Stimulated activated CD4-positive, alpha-beta T cell treated with anti-CD3 and anti-CD28 coated beads, TNF-alpha, amount 100 ng/mL, for 48 hours (primary cell): ENCODE results near the gene INMT.

Experiments
- DNase-seq, 3 donors: peaks; one replicate each; pipeline ENCODE4 v3.0.0-alpha.2; 2020; ENCODE audit warnings: low read depth in 3 of 3

INMT gene

GRCh38 chr7:30780941-30781340 is 29.0 kb downstream of the INMT start:
- DNase-seq, result no peak

DNA sequence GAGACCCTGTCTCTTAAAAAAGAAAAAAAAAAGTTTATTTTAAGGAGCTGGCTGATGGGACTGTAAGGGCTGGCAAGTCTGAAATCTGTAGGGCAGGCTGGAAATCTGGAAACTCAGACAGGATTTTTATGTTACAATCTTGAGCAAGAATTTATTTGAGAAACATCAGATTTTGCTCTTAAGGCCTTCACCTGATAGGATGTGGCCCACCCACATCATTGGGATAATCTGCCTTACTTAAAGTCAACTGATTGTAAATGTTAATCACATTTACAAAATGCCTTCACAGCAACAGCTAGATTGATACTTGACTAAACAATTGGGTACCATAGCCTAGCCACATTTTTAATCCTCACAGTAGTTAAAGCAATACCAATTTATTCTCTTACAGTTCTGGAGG is 30.8 kb downstream of the INMT start:
- DNase-seq, result no peak

GRCh38 chr7:30785786-30786185 is 33.9 kb downstream of the INMT start:
- no peak for DNase-seq

GRCh38 chr7:30787486-30787885 is 35.6 kb downstream of the INMT start:
- DNase-seq, result no peak

DNA sequence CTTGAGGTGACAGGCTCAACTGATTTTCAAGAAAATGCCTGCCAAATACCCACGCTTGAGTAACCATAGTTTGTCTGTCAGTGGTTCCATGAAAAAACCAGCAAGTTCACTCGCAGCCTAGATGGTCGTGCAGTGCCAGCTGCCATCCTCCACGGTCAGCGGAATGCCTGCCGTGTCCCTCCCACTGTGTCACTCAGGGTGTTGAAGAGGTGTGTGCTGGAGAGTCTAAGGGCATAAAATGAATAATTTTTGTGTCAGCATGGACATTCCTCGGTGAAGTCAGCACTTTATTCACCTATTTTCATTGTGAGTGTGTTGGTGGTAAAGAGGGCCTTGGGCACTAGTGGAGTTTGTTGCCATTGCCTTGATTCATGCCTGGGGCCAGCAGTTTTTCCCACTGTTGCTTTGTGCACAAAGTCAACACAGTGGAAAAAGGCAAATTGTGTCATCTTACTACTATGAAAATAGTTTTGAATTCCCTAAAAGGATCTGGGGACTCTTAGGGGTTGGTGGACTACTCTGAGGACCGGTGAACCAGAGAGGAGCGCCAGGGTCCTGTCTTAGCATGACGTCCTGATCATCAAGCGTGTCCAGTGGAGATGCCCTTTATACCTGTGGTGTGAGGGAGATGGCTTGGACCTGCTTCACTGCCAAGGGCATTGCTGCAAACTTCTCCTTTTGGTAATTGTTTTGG is 36.9 kb downstream of the INMT start:
- no peak for DNase-seq

DNA sequence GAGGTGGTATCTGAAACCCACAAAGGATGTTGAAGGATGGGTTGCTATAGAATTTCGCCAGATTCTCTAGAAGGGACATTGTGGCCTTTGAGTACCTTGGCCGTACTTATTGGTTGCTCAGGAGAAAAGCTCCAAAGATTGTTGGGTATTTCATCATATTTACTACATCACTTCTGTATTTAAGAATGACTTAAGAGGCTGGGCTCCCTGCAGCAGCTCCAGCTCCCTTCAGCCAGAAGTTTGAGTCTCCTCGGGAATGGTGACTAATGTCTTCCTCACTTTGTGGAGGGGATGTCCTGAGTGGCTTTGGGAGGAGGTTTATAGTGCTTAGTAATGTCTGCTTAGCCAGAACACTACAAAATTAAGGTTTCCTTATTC is 37.4 kb downstream of the INMT start:
- no peak for DNase-seq

DNA sequence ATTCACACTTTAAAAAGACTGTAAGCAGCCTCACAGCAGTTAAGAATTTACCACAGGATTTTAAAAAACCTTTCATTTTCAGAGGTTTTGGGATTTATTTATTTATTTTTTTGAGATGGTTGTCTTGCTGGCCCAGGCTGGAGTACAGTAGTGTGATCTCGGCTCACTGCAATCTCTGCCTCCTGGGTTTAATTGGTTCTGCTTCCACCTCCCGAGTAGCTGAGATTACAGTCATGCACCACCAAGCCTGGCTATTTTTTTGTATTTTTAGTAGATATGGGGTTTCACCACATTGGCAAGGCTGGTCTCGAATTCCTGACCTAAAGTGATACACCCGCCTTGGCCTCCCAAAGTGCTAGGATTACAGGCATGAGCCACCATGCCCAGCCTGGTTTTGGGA is 38.4 kb downstream of the INMT start:
- DNase-seq, result no peak

- DNase-seq, result no peak
These were observed 39.2 kb downstream of the INMT start for GRCh38 chr7:30791114-30791513.

- DNase-seq, result no peak
These were observed 43.4 kb downstream of the INMT start for GRCh38 chr7:30795161-30795948.

GRCh38 chr7:30796105-30796869 is 44.4 kb downstream of the INMT start:
- no peak for DNase-seq

GRCh38 chr7:30797176-30798040 is 45.5 kb downstream of the INMT start:
- no peak for DNase-seq

GRCh38 chr7:30799206-30799975 is 47.5 kb downstream of the INMT start:
- DNase-seq, result no peak

GRCh38 chr7:30799976-30800661 is 48.2 kb downstream of the INMT start:
- no peak for DNase-seq

- DNase-seq, result no peak
These were observed 48.9 kb downstream of the INMT start for GRCh38 chr7:30800785-30801252.

DNA sequence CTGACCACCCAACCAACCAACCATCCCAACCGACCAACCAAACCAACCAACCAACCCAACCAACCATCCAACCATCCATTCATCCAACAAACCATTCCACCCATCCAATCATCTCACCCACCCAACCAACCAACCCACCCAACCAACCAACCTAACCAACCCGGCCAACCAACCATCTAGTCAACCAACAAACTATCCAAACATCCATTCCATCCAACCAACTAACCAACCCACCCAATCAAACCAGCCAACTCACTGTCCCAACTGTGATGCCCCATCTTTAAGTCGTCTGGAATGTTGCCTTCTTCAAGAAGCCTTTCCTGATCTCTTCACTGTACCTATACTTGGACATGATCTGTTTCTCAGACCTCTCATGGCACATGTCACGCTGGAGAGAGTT is 50.9 kb downstream of the INMT start:
- DNase-seq, result no peak

GRCh38 chr7:30804078-30804661 is 52.2 kb downstream of the INMT start:
- no peak for DNase-seq

GRCh38 chr7:30805081-30805691 is 53.3 kb downstream of the INMT start:
- DNase-seq, result no peak

DNA sequence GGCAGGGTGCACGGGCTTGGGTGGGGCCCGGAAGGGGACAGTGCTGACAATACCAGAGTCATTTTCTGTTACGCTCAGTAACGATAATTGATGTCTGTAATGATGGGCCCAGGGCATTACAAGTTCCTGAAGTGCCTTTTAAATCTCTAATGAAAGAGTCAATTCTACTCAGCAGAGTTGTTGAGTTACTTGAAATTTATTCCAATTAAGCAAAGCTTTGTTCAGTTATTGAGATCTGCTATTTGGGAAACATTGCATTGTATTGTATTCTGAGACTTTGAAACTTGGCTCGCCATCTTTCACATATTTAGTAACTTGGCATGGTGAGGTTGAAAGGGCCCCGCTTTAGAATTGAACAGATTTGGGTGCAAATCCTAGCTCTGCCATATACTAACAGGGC is 54.0 kb downstream of the INMT start:
- DNase-seq, result no peak
